Mucosa of rectum (tissue), 2 donors: ENCODE data around the gene ITCH.
A peak's percentile ranks its signal among the peaks of the same experiment; 100 is the strongest.
"Not testable (repeated sequence)": the region's sequence is repeated elsewhere in the genome, so short reads cannot be mapped to it uniquely, and the experiment has no call there.

Experiments
- H3K27ac ChIP-seq, 2 donors: one replicate each; pipeline ENCODE4 v1.7.0; 2013; ENCODE audit warnings: inconsistent platforms in 2 of 2, low read depth in 2 of 2, low read length in 2 of 2
- H3K27me3 ChIP-seq, 2 donors: one replicate each; pipeline ENCODE4 v1.7.0; 2013; ENCODE audit warnings: low read length in 2 of 2; ENCODE audit not compliant: control insufficient read depth in 2 of 2, insufficient read depth in 2 of 2
- H3K36me3 ChIP-seq, 2 donors: one replicate each; pipeline ENCODE4 v1.7.0; 2013; ENCODE audit warnings: low read length in 2 of 2; ENCODE audit not compliant: control insufficient read depth in 2 of 2, insufficient read depth in 2 of 2
- H3K4me1 ChIP-seq, 2 donors: one replicate each; pipeline ENCODE4 v1.7.0; 2013; ENCODE audit warnings: low read length in 2 of 2, mild to moderate bottlenecking in 1 of 2; ENCODE audit not compliant: control insufficient read depth in 2 of 2, insufficient read depth in 2 of 2
- H3K4me3 ChIP-seq, 2 donors: one replicate each; pipeline ENCODE4 v1.7.0; 2013; ENCODE audit warnings: low read length in 2 of 2
- H3K9ac ChIP-seq, 2 donors: one replicate each; pipeline ENCODE4 v1.7.0; 2013; ENCODE audit warnings: low read length in 2 of 2, low read depth in 1 of 2, mild to moderate bottlenecking in 1 of 2
- H3K9me3 ChIP-seq, 2 donors: one replicate each; pipeline ENCODE4 v1.7.0; 2013; ENCODE audit warnings: low read length in 2 of 2; ENCODE audit not compliant: control insufficient read depth in 2 of 2
- donor health status: healthy.
- donor health status: Normal muscosa, but diverticular disease.

ITCH gene

GRCh38 chr20:34405942-34406341 is 42.9 kb downstream of the ITCH start:
- not testable (repeated sequence) for H3K27me3 ChIP-seq, H3K4me1 ChIP-seq, H3K27ac ChIP-seq, H3K4me3 ChIP-seq, H3K9me3 ChIP-seq, H3K36me3 ChIP-seq, H3K9ac ChIP-seq

GRCh38 chr20:34407962-34408474 is 44.9 kb downstream of the ITCH start:
- Histone ChIP-seq H3K4me3 (no peak overlapping the region), H3K36me3 (peaks cover 11 to 12% of the 10 kb centered on the region in 2 donors), H3K9ac (no peak overlapping the region), H3K27ac (no peak overlapping the region), H3K27me3 (no peaks in the 10 kb centered on the region), H3K9me3 (no peaks in the 10 kb centered on the region), H3K4me1 (no peaks in the 10 kb centered on the region)

GRCh38 chr20:34410336-34410735 is 47.3 kb downstream of the ITCH start:
- Histone ChIP-seq H3K36me3 (peaks cover 15 to 23% of the 10 kb centered on the region in 2 donors), H3K4me1 (peaks cover 5% of the 10 kb centered on the region in 2 donors), H3K4me3 (no peak overlapping the region), H3K27ac (no peak overlapping the region), H3K27me3 (no peaks in the 10 kb centered on the region), H3K9me3 (no peaks in the 10 kb centered on the region), H3K9ac (no peak overlapping the region)

- H3K4me3 ChIP-seq: no peak overlapping the region
- H3K9me3 ChIP-seq: no peaks in the 10 kb centered on the region
- H3K27me3 ChIP-seq: no peaks in the 10 kb centered on the region
- peaks cover 5% of the 10 kb centered on the region in 2 donors for H3K4me1 ChIP-seq
- H3K36me3 ChIP-seq: peaks cover 15 to 20% of the 10 kb centered on the region in 2 donors
- H3K27ac ChIP-seq: no peak overlapping the region
- H3K9ac ChIP-seq: no peak overlapping the region
Observed at GRCh38 chr20:34412453-34412852, 49.4 kb downstream of the ITCH start.

GRCh38 chr20:34414525-34414924 is 51.5 kb downstream of the ITCH start:
- Histone ChIP-seq H3K9ac (peak overlapping the region in 1 of 2 donors; percentile 21), H3K36me3 (peaks cover 11 to 18% of the 10 kb centered on the region in 2 donors), H3K27ac (peak overlapping the region; percentile 66 to 69)
- H3K27me3 ChIP-seq, H3K4me1 ChIP-seq, H3K4me3 ChIP-seq, H3K9me3 ChIP-seq: not testable (repeated sequence)

- Histone ChIP-seq H3K4me3 (no peak overlapping the region), H3K36me3 (peaks cover 11 to 16% of the 10 kb centered on the region in 2 donors), H3K9me3 (no peaks in the 10 kb centered on the region), H3K27me3 (no peaks in the 10 kb centered on the region), H3K4me1 (peaks cover 5% of the 10 kb centered on the region in 2 donors), H3K27ac (peak overlapping the region; percentile 66 to 69), H3K9ac (no peak overlapping the region)
Observed at GRCh38 chr20:34415079-34415478, 52.0 kb downstream of the ITCH start.

- peaks cover 13 to 17% of the 10 kb centered on the region in 2 donors for H3K36me3 ChIP-seq
- no peak overlapping the region for H3K27ac ChIP-seq
- no peaks in the 10 kb centered on the region for H3K4me1 ChIP-seq
- H3K9ac ChIP-seq: no peak overlapping the region
- H3K4me3 ChIP-seq: no peak overlapping the region
- no peaks in the 10 kb centered on the region for H3K9me3 ChIP-seq
- H3K27me3 ChIP-seq: no peaks in the 10 kb centered on the region
Observed at GRCh38 chr20:34420146-34420545, 57.1 kb downstream of the ITCH start.

- no peaks in the 10 kb centered on the region for H3K27me3 ChIP-seq
- no peaks in the 10 kb centered on the region for H3K4me1 ChIP-seq
- H3K27ac ChIP-seq: no peak overlapping the region
- H3K4me3 ChIP-seq: no peak overlapping the region
- peaks cover 16 to 24% of the 10 kb centered on the region in 2 donors for H3K36me3 ChIP-seq
- H3K9ac ChIP-seq: no peak overlapping the region
- H3K9me3 ChIP-seq: no peaks in the 10 kb centered on the region
Observed at GRCh38 chr20:34420975-34421374, 57.9 kb downstream of the ITCH start.

GRCh38 chr20:34421766-34422466 is 58.8 kb downstream of the ITCH start:
- Histone ChIP-seq H3K27me3 (no peaks in the 10 kb centered on the region), H3K9me3 (no peaks in the 10 kb centered on the region), H3K36me3 (peaks cover 16 to 28% of the 10 kb centered on the region in 2 donors), H3K27ac (no peak overlapping the region), H3K9ac (no peak overlapping the region), H3K4me3 (no peak overlapping the region), H3K4me1 (no peaks in the 10 kb centered on the region)

- H3K27me3 ChIP-seq, H3K4me3 ChIP-seq, H3K9ac ChIP-seq, H3K27ac ChIP-seq, H3K4me1 ChIP-seq, H3K9me3 ChIP-seq: not testable (repeated sequence)
- peaks cover 18 to 33% of the 10 kb centered on the region in 2 donors for H3K36me3 ChIP-seq
Observed at GRCh38 chr20:34425032-34425690, 62.1 kb downstream of the ITCH start.
